SU-DHL-6 (cell line): ENCODE data around the gene ATN1.

Experiments used
- H2AFZ ChIP-seq: fragments of 200-600 bp; sonication (generic); 2 replicates; pipeline ENCODE4 v1.6.1; 2014; ENCODE audit warnings: low read depth, mild to moderate bottlenecking, moderate library complexity, mixed read lengths, antibody characterized with exemption, low read length; ENCODE audit not compliant: severe bottlenecking
- H3F3A ChIP-seq: fragments of 200-600 bp; shearing (Covaris generic); 2 replicates; pipeline ENCODE4 v1.6.0; 2016; ENCODE audit warnings: antibody characterized with exemption, mild to moderate bottlenecking; ENCODE audit not compliant: insufficient read depth
- H3K27ac ChIP-seq: fragments of 200-600 bp; sonication (generic); 2 replicates; pipeline ENCODE4 v1.5.1; 2016; ENCODE audit warnings: low read depth, mild to moderate bottlenecking, low read length, moderate library complexity, mixed read lengths
- H3K27me3 ChIP-seq: fragments of 200-600 bp; sonication (generic), shearing (Covaris generic); 2 replicates; pipeline ENCODE4 v1.6.0; 2014; ENCODE audit warnings: mild to moderate bottlenecking, low read length
- H3K36me3 ChIP-seq: fragments of 200-600 bp; sonication (generic); 2 replicates; pipeline ENCODE4 v1.6.1; 2014; ENCODE audit warnings: mild to moderate bottlenecking, low read length, mixed read lengths
- H3K4me2 ChIP-seq: fragments of 300-600, 200-600 bp; shearing (Covaris generic), sonication (generic); 2 replicates; pipeline ENCODE4 v1.6.0; 2014; ENCODE audit warnings: low read length, low read depth, mild to moderate bottlenecking; ENCODE audit not compliant: poor library complexity, severe bottlenecking
- H3K4me3 ChIP-seq: fragments of 200-600 bp; sonication (generic); 2 replicates; pipeline ENCODE4 v1.5.1; 2014; ENCODE audit warnings: antibody characterized with exemption, low read length, mild to moderate bottlenecking, mixed read lengths; ENCODE audit not compliant: insufficient read depth, poor library complexity, severe bottlenecking
- H3K79me2 ChIP-seq: fragments of 200-600 bp; sonication (generic); 2 replicates; pipeline ENCODE4 v1.6.1; 2014; ENCODE audit warnings: mild to moderate bottlenecking, low read length, moderate library complexity; ENCODE audit not compliant: insufficient read depth
- H3K9ac ChIP-seq: fragments of 200-600 bp; sonication (generic); 2 replicates; pipeline ENCODE4 v1.7.0; 2014; ENCODE audit warnings: mild to moderate bottlenecking, low read length
- H3K9me2 ChIP-seq: fragments of 200-600 bp; sonication (generic); replicated peaks from 2 replicates; pipeline ENCODE4 v1.6.1; 2014; ENCODE audit warnings: low read length; ENCODE audit not compliant: insufficient read depth
- H3K9me3 ChIP-seq: fragments of 200-600 bp; sonication (generic); 2 replicates; pipeline ENCODE4 v1.6.1; 2014; ENCODE audit warnings: low read length, mixed read lengths; ENCODE audit not compliant: insufficient read depth
- H4K20me1 ChIP-seq: fragments of 200-600 bp; sonication (generic); 2 replicates; pipeline ENCODE4 v1.6.1; 2014; ENCODE audit warnings: low read depth, mild to moderate bottlenecking, antibody characterized with exemption, low read length, moderate library complexity, mixed read lengths
- EZH2phosphoT487 ChIP-seq: fragments of 200-600 bp; sonication (generic), shearing (Covaris generic); conservative IDR thresholded peaks from 2 replicates; pipeline ENCODE4 v1.6.1; 2018; ENCODE audit warnings: mild to moderate bottlenecking, antibody characterized with exemption, low read length, moderate library complexity, mixed read lengths
- TF ChIP-seq, protein P1 (sequence below): fragments of 200-600 bp; sonication (generic); IDR thresholded peaks from one replicate; pipeline ENCODE4 v1.5.1; 2017; ENCODE audit warnings: antibody characterized with exemption, mild to moderate bottlenecking, low read length, moderate library complexity; ENCODE audit not compliant: insufficient read depth, poor library complexity, severe bottlenecking

Gene ATN1

DNA sequence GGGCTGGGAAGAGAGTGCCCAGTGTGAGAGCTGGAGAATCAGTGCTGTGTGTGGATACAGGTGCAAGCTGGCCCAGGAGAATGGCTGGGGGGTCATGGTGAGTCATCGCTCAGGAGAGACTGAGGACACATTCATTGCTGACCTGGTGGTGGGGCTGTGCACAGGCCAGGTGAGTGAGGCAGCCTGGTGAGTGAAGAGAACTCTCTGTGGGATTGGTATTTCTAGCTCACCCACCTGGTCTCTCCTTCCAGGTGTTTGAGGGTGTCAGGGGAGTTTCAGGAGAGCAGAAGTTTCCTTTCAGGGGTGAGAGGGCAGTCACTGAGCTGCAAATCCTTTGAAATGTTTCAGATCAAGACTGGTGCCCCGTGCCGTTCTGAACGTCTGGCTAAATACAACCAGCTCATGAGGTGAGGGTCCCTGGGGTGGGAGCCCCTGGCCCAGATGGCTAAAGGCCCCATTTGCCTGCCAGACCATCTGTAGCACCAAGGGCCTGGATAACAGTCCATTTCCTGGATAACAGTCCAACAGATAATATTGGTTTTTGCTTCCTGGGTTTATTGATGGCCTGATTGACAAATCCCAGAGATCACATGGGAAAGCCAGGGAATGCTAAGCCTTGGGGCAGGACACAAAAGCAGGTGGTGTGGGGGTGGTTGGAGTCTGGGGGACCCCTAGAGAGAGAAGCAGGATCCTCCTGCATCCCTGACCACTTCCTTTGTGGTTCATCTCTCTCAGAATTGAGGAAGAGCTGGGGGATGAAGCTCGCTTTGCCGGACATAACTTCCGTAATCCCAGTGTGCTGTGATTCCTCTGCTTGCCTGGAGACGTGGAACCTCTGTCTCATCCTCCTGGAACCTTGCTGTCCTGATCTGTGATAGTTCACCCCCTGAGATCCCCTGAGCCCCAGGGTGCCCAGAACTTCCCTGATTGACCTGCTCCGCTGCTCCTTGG is 5.5 kb upstream of the ATN1 start:
- Histone ChIP-seq H3F3A (no peaks in the 10 kb centered on the region), H3K36me3 (no peaks in the 10 kb centered on the region), H3K27ac (no peak overlapping the region), H3K4me3 (no peak overlapping the region), H3K9ac (no peak overlapping the region), H3K4me2 (no peak overlapping the region), H3K9me2 (no peaks in the 10 kb centered on the region), H3K79me2 (no peaks in the 10 kb centered on the region), H4K20me1 (no peaks in the 10 kb centered on the region), H3K27me3 (0 out of 2 replicates have a peak, but pooled peaks cover 4% of the 10 kb centered on the region), H3K9me3 (no peaks in the 10 kb centered on the region), H2AFZ (no peak overlapping the region)
- TF ChIP-seq EZH2phosphoT487: no peak
- TF ChIP-seq, protein P1, sequence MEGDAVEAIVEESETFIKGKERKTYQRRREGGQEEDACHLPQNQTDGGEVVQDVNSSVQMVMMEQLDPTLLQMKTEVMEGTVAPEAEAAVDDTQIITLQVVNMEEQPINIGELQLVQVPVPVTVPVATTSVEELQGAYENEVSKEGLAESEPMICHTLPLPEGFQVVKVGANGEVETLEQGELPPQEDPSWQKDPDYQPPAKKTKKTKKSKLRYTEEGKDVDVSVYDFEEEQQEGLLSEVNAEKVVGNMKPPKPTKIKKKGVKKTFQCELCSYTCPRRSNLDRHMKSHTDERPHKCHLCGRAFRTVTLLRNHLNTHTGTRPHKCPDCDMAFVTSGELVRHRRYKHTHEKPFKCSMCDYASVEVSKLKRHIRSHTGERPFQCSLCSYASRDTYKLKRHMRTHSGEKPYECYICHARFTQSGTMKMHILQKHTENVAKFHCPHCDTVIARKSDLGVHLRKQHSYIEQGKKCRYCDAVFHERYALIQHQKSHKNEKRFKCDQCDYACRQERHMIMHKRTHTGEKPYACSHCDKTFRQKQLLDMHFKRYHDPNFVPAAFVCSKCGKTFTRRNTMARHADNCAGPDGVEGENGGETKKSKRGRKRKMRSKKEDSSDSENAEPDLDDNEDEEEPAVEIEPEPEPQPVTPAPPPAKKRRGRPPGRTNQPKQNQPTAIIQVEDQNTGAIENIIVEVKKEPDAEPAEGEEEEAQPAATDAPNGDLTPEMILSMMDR: no peak

DNA sequence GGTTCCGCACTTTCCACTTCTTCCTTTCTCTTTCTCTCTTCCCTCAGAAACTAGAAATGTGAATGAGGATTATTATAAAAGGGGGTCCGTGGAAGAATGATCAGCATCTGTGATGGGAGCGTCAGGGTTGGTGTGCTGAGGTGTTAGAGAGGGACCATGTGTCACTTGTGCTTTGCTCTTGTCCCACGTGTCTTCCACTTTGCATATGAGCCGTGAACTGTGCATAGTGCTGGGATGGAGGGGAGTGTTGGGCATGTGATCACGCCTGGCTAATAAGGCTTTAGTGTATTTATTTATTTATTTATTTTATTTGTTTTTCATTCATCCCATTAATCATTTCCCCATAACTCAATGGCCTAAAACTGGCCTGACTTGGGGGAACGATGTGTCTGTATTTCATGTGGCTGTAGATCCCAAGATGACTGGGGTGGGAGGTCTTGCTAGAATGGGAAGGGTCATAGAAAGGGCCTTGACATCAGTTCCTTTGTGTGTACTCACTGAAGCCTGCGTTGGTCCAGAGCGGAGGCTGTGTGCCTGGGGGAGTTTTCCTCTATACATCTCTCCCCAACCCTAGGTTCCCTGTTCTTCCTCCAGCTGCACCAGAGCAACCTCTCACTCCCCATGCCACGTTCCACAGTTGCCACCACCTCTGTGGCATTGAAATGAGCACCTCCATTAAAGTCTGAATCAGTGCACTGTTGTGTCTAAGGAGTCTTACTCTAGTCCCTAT is 4.6 kb upstream of the ATN1 start:
- H3K27me3 ChIP-seq: 0 out of 2 replicates have a peak, but pooled peaks cover 5% of the 10 kb centered on the region
- no peak overlapping the region for H3K9ac ChIP-seq
- H3K4me2 ChIP-seq: no peak overlapping the region
- TF ChIP-seq, protein P1: no peak
- TF ChIP-seq EZH2phosphoT487: no peak
- H3K36me3 ChIP-seq: no peaks in the 10 kb centered on the region
- no peak overlapping the region for H3K27ac ChIP-seq
- no peaks in the 10 kb centered on the region for H4K20me1 ChIP-seq
- H3F3A ChIP-seq: no peaks in the 10 kb centered on the region
- no peaks in the 10 kb centered on the region for H3K9me3 ChIP-seq
- no peaks in the 10 kb centered on the region for H3K9me2 ChIP-seq
- H3K4me3 ChIP-seq: no peak overlapping the region
- H2AFZ ChIP-seq: no peak overlapping the region
- no peaks in the 10 kb centered on the region for H3K79me2 ChIP-seq

DNA sequence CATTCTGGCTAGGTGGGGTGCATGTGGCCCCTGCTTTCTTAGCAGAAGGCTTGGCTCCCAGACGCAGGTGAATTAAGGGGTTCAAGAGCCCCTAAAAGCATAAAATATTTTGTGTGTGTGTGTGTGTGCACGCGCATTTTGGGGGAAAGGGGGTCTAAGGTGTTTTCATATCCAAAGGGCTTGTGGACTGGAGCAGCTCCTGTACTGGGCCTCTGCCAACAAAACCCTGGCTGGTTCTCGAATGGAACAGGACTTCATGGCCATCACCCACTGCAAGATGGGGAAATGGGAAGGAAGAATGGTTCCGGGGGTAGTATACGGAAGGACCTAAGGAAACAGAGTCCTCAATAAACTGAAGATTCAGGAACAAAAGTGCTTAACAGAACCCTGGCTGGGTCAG is 3.9 kb upstream of the ATN1 start:
- H3K27me3 ChIP-seq: 0 out of 2 replicates have a peak, but pooled peaks cover 5% of the 10 kb centered on the region
- no peaks in the 10 kb centered on the region for H3K79me2 ChIP-seq
- no peak overlapping the region for H3K9ac ChIP-seq
- no peaks in the 10 kb centered on the region for H3K9me2 ChIP-seq
- no peak overlapping the region for H3K4me3 ChIP-seq
- no peak overlapping the region for H2AFZ ChIP-seq
- no peaks in the 10 kb centered on the region for H3K36me3 ChIP-seq
- no peaks in the 10 kb centered on the region for H4K20me1 ChIP-seq
- H3F3A ChIP-seq: no peaks in the 10 kb centered on the region
- H3K27ac ChIP-seq: no peak overlapping the region
- H3K9me3 ChIP-seq: no peaks in the 10 kb centered on the region
- TF ChIP-seq EZH2phosphoT487: no peak
- TF ChIP-seq, protein P1: no peak
- H3K4me2 ChIP-seq: no peak overlapping the region
